Measurements from ENCODE around the gene ELOB.

The ELOB gene

DNA sequence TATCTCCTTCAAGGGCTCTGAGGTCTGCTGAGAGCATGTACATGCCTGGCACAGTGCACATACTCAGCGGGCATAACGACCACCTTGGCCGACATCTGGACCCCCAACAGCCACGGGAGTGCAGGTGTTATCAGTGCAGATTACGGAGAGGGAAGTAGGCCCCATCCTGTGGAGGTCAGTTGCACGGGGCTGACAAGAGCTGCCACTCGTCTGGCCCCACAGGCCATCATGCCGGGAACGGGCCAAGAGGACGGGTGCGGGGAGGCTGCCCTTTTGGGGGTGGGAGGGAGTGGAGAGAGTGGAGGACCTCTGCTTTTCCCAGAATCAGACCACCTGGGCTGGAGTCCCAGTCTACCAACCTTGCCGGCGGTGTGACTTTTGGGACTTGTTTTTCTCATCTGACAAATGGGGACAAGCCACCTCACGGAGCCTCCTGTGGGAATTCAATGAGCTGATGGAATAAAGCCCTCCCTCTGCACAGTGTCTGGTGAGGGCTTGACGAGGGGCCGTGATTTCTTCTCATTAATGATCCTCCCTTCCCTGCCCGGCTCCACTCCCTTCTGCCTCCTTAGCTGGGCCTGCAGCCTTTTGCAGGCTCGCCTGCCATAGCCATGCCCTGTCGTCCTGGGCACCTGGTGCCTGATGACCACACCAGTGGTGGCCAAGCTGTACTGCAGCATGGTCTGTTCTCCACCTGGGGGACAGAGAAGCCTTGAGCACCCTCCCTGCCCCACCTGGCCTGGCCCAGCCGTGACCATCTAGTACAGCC, 5.7 kb upstream of the ELOB start:
- DNase-seq: no peak

DNA sequence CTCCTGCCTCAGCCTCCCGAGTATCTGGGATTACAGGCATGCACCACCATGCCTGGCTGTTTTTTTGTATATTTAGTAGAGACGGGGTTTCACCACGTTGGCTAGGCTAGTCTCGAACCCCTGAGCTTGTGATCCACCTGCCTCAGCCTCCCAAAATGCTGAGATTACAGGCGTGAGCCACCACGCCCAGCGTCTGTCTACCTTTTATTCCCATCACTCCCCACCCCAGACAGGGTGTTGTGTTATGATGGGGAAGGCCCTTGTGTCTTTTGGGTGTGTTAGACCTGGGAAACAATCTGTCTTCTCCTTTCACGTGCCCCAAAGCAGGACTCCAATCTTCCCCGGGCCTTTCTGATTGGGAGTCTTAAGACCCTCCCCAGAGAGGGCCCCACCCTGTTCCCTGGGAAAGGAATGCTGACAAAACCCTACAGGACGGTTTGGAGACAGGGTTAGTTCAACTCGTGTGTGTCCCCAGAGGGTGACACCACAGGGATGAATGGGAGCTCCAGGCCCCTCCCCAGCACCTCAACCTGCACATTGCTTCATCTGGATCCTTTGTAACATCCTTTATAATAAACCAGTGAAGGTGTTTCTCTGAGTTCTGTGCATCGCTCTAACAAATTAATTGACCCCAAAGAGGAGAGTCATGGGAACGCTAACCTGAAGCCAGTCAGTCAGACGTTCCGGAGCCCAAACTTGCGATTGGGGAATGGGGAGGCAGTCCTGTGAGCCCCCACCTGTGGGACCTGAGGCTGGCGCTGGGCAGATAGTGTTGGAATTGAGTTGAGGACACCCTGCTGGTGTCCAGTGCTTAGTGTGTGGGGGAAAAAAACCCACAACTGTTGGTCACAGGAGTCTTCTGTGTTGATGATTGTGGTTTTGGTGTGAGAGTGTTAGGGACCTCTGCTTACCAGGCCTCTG, 3.2 kb upstream of the ELOB start:
- no peak for DNase-seq

DNA sequence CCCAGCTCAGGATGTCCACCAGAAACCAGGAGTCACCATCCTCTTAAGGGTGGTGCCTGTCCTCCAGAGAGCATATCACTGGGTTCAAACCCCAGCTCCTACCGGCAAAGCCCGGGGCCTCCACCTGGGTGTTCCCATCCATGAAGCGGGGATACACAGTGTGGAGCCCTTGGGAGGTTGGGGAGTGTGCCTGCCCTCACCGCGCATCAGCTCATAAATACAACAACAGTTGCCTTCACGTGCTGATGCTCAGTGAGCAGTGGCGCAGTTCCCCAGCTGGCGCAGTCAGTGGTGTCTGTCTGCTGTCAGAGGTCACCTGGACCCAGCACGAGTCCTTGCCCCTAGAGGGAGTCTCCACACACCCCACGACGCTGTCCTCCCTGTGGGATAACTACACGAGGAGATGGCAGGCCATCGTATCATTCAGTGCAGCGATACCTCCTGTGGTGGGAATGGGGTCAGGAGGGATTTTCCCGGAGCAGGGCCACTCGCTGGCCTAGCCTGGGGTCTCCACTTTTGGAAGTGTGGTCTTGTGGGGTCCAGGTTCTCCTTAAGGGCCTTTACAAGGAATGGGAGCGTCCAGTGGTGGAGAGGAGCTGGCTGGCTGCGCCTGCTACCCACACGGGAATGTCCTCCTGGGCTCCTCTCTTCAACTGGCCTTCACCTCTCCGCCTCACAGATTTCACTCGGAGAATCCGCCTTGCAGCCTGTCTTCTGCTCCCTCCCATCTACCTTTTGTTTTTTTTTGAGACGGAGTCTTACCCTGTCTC, 2.3 kb upstream of the ELOB start:
- no peak for DNase-seq

DNA sequence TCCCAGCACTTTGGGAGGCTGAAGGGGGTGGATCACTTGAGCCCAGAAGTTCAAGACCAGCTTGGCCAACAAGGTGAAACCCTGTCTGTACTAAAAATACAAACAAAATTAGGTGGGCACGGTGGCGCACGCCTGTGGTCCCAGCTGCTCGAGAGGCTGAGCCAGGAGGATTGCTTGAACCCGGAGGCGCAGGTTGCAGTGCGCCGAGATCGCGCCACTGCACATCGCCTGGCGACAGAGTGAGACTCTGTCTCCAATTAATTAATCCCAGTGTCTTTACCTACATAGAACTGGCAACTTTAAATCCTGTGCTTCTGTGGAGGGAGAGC, 1.5 kb upstream of the ELOB start:
- no peak for DNase-seq

DNA sequence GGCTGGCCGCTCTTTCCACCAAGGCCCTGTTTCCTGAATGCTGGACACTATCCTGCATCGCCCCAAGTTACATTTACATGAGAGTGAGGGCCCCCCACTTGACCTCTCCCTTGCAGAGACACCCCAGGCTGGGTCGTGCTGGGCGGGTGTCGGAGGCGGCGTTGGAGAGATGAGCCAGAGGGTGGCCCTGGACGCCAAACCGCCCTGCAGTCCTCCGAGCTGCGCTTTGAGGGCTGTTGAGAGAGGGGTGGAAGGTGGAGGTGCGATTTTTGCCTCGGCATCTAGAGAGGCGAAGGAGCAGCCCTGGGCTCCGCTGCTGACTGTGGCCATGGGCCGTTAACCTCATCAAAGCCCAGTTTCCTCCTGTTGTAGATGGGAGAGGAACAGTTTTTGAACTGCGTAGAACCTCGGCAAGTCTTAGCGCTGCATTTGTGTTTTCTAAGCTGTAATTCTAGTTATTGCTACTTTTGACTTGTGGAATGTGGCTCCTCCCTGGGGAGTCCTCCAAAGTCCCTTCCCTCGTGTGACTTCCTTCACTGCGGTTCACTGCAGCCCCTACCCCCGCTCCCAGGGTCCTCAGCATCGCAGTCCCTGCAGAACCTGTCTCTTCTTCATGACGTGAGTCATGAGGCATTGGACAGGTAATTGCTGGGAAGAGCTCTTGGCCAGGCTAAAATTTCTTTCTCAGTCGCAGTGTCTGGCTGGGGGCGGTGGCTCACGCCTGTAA, 986 bp upstream of the ELOB start:
- DNase-seq: peak; percentile 33

DNA sequence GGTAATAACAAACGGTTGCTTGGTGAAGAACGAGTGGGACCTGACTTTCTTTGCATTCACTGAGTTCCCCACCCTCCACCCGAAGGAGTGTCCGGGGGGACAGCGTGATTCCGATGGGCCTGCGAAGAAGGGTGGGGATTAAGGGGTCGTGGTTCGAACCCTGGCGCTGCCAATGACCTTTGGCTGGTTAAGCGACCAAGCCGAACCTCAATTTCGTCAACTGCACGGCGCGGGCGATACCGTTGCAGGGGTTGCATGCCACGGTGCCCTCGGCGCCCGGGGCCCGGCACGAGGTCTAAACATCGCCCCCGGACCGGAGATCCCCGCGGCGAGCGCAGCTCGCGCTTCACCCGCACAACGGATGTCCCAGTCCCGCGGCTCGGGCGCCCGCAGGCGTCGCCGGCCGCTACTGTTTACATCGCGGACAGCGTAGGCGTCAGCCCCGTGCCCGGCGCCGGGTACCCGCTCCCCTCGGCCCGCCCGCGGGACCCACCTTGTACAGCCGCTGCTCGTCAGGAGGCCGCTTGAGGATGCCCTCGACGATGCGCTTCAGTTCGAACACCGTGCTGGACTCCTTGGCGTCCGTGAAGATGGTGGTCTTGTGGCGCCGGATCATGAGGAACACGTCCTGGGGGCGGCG, 460 bp downstream of the ELOB start:
- no peak for DNase-seq

DNA sequence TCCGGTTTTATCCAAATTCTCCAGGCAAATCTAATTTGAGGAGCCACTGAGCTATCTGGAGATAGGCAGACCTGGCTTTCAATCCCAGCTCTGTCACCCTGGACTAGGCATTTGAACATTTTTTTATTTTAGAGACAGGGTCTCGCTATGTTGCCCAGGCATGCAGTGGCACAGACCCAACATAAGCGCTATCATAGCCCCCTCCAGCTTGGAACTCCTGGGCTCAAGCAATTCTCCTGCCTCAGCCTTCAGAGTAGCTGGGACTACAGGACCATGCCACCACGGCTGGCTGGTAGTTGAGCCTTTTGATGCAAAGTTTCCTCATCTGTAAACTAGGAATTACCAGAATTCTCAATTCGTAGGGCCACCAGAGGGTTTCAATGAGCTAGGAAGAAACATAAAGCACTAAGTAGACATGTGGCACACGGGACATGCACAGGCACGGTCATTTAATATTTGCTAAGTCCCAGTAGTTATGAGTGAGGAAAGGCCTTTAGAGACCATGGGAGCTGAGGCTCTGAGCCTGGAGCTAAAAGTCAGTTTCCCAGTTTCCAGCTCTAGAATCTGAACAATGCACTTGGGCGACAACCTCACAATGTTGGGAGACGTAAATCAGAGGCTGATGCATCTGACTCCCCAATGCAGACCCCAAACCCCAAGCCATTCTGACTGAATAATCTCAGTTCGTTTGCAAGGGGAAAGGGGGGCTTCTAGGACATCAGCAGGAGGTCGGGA, 1.1 kb downstream of the ELOB start:
- no peak for DNase-seq

DNA sequence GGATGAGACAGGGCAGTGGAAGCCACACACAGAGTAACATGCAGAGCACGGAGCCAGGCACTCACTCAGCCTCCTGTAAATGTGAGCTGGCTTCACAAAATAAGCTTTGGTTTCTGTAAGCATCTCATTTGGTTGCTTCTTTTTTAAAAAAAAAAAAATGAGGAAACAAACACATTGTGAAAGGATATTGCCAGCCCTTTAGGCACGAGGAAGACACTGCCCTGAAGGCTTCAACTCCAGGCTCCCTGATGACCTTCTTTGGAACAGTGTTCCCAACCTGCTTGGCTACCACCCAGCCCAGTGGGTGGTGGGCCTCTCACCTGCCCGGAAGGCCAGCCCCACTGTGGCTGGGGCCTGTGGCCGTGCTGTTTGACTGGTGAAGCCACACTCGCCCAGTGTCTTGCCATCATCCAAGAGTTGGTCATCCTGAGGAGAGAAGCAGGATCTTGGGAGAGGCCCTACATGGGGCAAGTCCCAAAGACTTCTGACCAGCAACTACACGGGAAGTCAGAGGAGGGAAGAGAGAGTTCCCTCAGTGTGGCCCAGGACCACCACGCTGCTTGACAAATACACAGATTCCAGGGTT, 1.9 kb downstream of the ELOB start:
- no peak for DNase-seq

DNA sequence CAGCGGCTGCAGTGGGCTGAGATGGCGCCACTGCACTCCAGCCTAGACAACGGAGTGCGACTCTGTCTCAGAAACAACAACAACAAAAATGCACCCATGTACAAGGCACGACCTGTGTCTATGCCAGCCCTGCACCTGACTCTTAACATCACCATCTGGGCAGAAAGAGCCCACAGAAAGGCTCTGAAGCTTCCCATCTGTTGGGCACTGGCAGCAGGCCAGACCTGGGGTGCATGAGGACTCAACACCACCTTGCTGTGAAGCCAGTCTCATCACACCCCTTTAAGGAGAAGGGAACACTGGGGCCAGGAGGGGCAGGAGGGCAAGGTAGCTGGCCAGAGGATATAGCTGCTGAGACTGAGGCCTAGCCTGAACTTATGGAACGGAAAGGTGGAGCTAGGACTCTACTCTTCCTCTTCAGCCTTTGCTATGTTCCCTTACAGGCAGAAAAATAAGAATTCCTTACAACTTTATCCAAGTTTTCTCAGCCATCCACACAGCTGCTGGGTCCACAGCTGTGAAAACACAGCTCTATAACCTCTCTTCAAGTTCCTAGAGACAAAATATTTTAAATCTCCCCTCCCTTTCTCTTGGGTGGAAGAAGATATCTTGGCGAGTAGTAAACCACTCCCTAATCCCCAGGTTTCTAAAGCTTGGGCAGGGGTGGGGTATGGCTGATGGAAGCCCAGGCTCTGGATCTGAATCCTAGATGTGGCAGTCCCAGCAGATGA, 2.8 kb downstream of the ELOB start:
- no peak for DNase-seq

DNA sequence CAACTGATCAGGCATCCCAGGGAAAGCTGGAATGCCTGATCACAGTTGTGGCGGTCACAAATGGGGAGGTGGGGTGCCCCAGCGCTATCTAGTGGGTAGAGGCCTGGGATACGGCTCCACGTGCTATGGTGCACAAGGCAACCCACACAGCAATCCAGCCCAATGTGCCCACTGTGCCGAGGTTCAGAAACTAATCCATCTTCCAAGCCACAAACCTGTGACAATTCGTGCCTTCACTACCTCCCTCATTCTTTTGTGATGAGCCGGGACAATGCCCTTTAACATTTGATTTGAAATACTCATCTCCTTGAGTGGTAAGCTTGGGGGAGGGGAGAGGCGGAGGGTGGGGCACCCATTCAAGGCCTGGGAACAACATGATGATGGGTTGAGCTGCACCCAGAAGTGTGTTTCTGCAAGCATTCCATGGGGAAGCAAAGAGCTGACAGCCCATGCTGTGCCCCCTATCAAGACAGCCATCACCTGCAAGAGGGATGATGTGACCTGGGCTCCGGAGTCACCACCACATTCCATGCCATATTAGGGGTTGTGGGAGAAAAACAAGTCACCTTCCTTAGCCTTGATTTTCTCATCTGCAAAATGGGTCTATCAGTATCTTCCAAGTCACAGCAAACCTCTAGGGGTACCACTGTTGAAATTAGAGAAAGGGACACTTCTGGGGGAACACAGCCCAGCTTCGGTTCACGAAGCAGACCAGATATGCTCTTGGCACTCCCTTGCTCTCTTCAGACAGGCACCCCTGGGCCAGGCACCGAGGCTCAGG, 3.7 kb downstream of the ELOB start:
- DNase-seq: peak; percentile 41

DNA sequence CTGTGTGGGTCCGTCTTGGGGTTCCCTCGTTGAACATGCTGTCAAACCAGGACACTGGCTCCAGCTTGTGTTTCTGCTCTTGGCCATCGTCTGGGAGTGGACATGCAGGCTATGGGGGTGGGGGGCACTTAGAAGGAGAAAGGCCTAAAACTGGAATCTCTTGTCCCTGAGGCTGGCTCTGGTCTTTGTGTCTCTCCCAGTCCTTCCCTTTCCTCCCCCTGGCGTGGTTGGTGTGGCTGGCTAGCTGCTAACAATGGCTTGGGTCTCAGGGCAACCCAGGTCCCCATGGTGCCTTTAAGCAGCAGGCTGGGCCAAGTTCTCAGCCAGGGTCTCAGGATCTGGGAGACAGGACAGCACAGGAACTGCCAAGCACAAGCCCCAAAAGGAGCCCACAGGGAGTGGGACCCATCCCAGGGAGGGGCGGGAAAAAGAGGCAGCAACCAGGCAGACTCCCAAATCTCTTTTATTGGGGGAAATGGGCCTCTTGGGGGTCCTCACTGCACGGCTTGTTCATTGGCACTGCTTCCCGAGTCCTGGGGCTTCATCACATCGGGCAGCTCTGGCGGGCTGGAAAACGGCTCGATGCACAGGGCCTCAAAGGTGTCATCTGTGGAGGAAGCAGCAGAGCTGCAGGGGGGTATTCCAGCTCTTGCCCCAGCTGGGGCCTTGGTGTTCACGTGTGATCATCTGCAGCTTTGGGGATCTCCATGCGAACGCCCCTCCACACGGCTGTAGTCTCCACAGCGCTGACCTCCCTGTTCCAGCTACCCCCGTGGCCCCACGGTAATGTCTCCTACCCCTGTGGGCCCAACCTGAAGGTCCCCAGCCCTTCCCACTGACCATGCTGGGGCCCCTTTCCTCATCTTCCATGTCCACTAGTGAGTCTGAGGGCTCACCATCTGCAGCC, 5.3 kb downstream of the ELOB start:
- DNase-seq: no peak

DNA sequence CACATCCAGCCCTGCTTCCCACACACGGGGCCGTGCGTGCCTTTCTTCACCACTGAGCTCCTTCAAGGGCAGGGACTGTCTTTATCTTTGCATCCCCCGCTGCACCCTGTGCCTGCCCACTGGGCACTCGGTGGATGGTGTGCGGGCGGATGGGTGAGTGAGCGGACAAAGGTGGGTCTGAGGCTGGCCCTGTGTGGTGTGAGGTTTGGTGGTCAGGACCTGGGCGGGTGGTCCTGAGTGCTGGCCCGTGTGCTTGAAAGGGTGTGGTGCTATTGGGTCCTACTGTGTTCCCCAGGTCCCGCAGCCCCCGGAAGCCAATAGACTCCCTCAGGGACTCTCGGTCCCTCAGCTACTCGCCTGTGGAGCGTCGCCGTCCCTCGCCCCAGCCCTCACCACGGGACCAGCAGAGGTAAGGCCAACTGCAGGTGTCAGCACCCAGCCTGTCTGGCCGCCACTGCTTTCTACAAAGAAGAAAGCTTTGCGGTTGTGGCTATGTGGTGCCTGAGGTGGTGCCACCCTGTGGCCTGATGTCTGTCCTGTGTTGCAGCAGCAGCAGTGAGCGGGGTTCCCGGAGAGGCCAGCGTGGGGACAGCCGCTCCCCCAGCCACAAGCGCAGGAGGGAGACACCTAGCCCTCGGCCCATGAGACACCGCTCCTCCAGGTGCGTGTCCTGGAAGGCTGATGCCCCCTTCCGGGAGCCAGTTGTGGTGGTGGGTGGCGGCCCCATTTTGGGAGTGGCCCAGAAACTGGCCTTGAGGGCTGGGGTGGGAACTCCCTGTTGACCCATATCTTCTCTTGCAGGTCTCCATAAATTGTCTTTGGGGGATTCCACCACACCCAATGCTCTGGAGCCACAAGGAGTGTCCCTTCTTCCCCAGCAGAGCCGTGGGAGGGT, 6.8 kb downstream of the ELOB start:
- DNase-seq: no peak

DNA sequence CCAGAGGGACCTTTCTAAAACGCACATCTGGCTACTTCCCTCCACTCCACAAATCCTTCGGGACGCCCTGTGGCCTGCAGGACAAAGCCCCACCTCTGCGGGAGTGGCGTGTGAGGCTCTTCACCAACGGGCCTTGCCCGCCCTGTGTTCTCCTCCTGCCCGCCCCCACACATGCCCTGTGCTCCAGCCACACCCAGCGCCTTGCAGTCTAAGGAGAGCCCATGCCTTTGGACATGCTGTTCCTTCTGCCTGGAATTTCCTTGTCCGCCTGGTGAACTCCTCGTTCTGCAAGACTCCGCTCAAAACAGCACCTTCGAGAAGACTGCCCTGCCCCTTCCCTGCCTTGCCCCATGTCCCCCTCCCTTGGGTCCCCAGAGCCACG, 7.4 kb downstream of the ELOB start:
- DNase-seq: no peak

DNA sequence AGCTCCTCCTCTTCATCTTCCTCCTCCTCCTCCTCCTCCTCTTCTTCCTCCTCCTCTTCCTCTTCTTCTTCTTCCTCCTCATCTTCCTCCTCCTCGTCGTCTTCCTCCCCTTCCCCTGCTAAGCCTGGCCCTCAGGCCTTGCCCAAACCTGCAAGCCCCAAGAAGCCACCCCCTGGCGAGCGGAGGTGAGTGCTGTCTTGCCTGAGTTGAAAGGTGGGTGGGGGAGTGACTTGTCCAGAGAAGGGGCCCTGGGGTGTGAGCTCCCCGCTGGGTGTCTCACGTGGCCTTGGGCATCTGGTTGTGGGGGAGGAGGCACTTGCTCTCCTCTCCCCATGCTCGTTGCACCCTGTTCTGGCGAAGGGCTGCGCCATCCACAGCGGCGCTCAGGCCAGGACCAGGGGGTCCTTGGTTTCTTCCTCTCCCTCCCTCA, 8.0 kb downstream of the ELOB start:
- no peak for DNase-seq

DNA sequence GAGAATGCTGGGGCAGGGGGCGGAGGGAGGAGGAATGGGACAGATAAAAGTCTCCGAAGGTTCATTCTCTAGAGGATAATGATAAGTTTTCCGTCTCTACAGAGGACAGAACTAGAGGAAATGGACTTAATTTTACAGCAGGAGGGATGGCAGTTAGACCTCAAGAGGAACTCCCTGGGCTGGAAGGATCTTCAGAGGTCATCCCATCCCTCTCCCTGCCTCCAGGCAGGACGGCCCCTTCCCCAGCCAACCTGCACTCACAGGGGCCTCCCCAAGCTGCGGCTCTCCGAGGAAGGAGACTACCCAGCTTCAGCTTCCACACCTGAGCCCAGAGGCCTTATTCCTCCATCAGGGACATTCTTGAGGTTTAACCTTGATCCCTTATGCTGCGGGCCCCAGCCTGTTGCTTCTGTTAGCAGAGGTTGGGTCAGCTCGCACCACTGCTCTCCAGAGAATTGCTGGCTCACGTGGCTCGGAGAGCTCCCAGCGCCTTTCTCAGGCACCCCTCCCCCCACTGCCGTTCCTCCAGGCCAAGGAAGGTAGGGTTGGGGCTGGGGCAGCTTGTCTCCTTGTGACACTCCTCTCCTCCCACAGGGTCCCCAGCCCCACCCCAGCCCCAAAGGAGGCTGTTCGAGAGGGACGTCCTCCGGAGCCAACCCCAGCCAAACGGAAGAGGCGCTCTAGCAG, 8.5 kb downstream of the ELOB start:
- DNase-seq: no peak

DNA sequence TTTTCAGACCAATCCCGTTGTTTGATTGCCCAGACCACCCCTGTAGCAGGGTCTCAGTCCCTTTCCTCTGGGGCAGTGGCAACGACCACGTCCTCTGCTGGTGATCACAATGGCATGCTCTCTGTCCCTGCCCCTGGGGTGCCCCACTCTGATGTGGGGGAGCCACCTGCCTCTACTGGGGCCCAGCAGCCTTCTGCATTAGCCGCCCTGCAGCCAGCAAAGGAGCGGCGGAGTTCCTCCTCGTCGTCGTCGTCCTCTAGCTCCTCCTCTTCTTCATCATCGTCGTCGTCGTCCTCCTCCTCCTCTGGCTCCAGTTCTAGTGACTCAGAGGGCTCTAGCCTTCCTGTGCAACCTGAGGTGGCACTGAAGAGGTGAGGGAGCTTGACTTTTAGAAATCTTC, 9.2 kb downstream of the ELOB start:
- no peak for DNase-seq

Data from fibroblast of skin of back (primary cell).